ENCODE results near the gene CDK7. TPM values are rescaled to one million over a fixed set of nuclear protein-coding genes. Genes with fewer than 3 reads are reported as not detected.

The CDK7 gene
- total and polyA plus RNA-seq, 9 of the 15 experiments (the other 6 are each of a cell fraction or from before 2014, with no cell fraction given): 41.7 to 143 (median 65.3) TPM

DNA sequence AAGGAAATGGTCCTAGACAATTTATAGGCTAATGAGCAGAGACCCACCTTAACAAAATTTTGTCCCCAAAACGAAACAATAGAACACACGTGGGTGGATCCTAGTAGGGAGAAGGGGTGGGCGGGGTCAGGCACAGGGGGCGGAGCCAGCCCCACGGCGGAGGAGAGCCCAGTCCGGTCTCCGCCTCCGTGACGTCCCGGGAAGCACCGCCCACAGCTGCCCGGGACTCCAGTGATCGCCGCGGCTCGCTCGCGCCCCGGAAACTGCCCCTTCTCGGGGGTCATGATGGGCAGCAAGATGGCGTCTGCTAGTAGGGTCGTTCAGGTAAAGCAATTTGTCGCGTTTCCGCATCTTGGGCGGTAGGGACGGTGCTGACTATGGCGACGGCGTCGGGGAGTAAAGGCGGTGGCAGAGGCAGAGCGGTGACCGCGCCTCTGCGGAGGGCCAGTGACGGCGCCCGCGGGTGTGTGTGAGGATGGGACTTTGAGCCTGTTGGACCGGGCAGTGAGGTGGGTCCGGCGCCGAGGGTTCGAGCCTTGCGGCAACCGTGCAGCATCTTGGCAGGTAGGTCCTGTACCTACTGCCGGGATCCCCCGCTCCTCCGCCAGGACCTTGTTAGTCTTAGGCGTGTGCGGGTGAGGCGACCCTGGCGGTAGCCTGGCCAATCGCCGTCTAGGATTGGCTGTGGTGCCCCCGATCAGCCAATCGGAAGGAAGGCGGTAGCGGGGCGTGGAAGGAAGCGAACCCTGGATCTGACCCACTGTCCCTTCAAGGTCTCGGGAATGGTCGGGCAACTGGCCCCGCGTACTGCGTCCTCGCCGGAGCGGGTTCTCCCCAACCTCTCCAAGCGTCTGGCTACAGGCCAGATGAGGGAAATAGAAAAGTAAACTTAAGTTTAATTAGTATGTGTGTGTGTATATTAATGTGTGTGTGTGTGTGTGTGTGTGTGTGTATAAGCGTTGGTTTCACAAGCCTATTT, 16.8 kb upstream of the CDK7 start (continued):
- TF ChIP-seq ZBTB33 (CRISPR knock-in tag; IDR thresholded peaks at IDR 0.05): no peak
- TF ChIP-seq NR4A1 (CRISPR knock-in tag; IDR thresholded peaks at IDR 0.05): no peak
- TF ChIP-seq NR4A1 (tag; IDR thresholded peaks at IDR 0.05): no peak
- TF ChIP-seq SP1 (CRISPR knock-in tag; IDR thresholded peaks at IDR 0.05): no peak; the same call in 1 of the 2 replicates
- TF ChIP-seq CBFA2T3 (IDR thresholded peaks at IDR 0.05): no peak
- TF ChIP-seq, protein P1, sequence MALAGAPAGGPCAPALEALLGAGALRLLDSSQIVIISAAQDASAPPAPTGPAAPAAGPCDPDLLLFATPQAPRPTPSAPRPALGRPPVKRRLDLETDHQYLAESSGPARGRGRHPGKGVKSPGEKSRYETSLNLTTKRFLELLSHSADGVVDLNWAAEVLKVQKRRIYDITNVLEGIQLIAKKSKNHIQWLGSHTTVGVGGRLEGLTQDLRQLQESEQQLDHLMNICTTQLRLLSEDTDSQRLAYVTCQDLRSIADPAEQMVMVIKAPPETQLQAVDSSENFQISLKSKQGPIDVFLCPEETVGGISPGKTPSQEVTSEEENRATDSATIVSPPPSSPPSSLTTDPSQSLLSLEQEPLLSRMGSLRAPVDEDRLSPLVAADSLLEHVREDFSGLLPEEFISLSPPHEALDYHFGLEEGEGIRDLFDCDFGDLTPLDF (CRISPR knock-in tag; IDR thresholded peaks at IDR 0.05): no peak
- no peak for TF ChIP-seq MLX (CRISPR knock-in tag; conservative IDR thresholded peaks at IDR 0.05)
- TF ChIP-seq KLF10 (CRISPR knock-in tag; IDR thresholded peaks at IDR 0.05): no peak
- no peak for TF ChIP-seq ZKSCAN3 (CRISPR knock-in tag; IDR thresholded peaks at IDR 0.05)
- no peak for TF ChIP-seq HSF4 (CRISPR knock-in tag; IDR thresholded peaks at IDR 0.05; ENCODE audit: borderline replicate concordance)
- TF ChIP-seq RNF2 (IDR thresholded peaks at IDR 0.05): peak; percentile 58; the same call in 1 of the 2 replicates
- no peak; the same call in 1 of the 2 replicates for TF ChIP-seq MEF2A (IDR thresholded peaks at IDR 0.05; ENCODE audit: control insufficient read depth, low read depth, low read length)
- no peak for TF ChIP-seq RFX5 (IDR thresholded peaks at IDR 0.05; ENCODE audit: low read depth, low read length)
- no peak for TF ChIP-seq GATA2 (CRISPR knock-in tag; IDR thresholded peaks at IDR 0.05)
- TF ChIP-seq EZH2 (IDR thresholded peaks at IDR 0.05; ENCODE audit: borderline replicate concordance, low read depth, low read length): no peak
- TF ChIP-seq ZNF444 (CRISPR knock-in tag; IDR thresholded peaks at IDR 0.05): no peak
- no peak for TF ChIP-seq HOXB6 (CRISPR knock-in tag; IDR thresholded peaks at IDR 0.05; ENCODE audit: borderline replicate concordance)
- no peak for TF ChIP-seq ZNF561 (CRISPR knock-in tag; conservative IDR thresholded peaks at IDR 0.05)
- peak; percentile 69 for TF ChIP-seq L3MBTL2 (IDR thresholded peaks at IDR 0.05)
- no peak for TF ChIP-seq DIDO1 (tag; IDR thresholded peaks at IDR 0.05; ENCODE audit: low read depth)
- no peak for TF ChIP-seq ZNF717 (CRISPR knock-in tag; IDR thresholded peaks at IDR 0.05)
- no peak for TF ChIP-seq ZC3H8 (IDR thresholded peaks at IDR 0.05)
- TF ChIP-seq MYBL2 (IDR thresholded peaks at IDR 0.05; ENCODE audit: low read depth): no peak
- no peak for TF ChIP-seq MYBL2 (CRISPR knock-in tag; IDR thresholded peaks at IDR 0.05; ENCODE audit: borderline replicate concordance)
- TF ChIP-seq ZNF583 (CRISPR knock-in tag; IDR thresholded peaks at IDR 0.05): no peak
- TF ChIP-seq TCF3 (CRISPR knock-in tag; IDR thresholded peaks at IDR 0.05): no peak
- no peak for TF ChIP-seq ZNF384 (IDR thresholded peaks at IDR 0.05; ENCODE audit: low read depth, low read length)

Data from K562 (cell line).